22Rv1 (cell line): ENCODE results near the gene PRTFDC1.

Source experiments
- CTCF ChIP-seq: fragments of 450-650 bp; IDR thresholded peaks from 2 replicates; pipeline ENCODE4 v1.5.1; 2017; ENCODE audit warnings: mild to moderate bottlenecking
- ZFX ChIP-seq: fragments of 450-650 bp; IDR thresholded peaks from 2 replicates; pipeline ENCODE4 v1.6.1; 2017; ENCODE audit warnings: antibody characterized with exemption, borderline replicate concordance

- TF ChIP-seq CTCF (no peak), ZFX (no peak)
These were observed 100.8 kb downstream of the PRTFDC1 start for GRCh38 chr10:24851629-24852028.
